SK-N-SH treated with all-trans-retinoic acid at 6 μM for 48 hours (cell line): ENCODE results near the gene ADAMTS17.

Experiments used
- ATAC-seq: fragments of 200-7000 bp; cut with Tn5 transposase; 3 replicates; pipeline ENCODE4 v1.9.1; 2020; ENCODE audit warnings: mild to moderate bottlenecking, moderate library complexity
- ARNTL ChIP-seq: fragments of 450-650 bp; formaldehyde crosslinking; IDR thresholded peaks from 2 replicates; pipeline ENCODE4 v1.5.0; 2020; ENCODE audit warnings: low read depth, mild to moderate bottlenecking, moderate library complexity, borderline replicate concordance
- BACH2 ChIP-seq: fragments of 250-450 bp; sonication (Bioruptor Pico); IDR thresholded peaks from 2 replicates; pipeline ENCODE4 v1.9.0; 2021; ENCODE audit warnings: mild to moderate bottlenecking, borderline replicate concordance
- CSDC2 ChIP-seq: fragments of 250-450 bp; sonication (Bioruptor Pico); IDR thresholded peaks from 2 replicates; pipeline ENCODE4 v1.5.0; 2020; ENCODE audit warnings: mild to moderate bottlenecking, moderate library complexity
- ESRRG ChIP-seq: fragments of 250-450 bp; sonication (Bioruptor Pico); IDR thresholded peaks from 2 replicates; pipeline ENCODE4 v1.6.1; 2021; ENCODE audit warnings: mild to moderate bottlenecking
- ISL1 ChIP-seq: fragments of 250-450 bp; sonication (Bioruptor Pico); IDR thresholded peaks from 2 replicates; pipeline ENCODE4 v2.1.2; 2022; ENCODE audit warnings: mild to moderate bottlenecking, moderate library complexity
- OSR1 ChIP-seq: fragments of 250-450 bp; sonication (Bioruptor Pico); IDR thresholded peaks from 2 replicates; pipeline ENCODE4 v1.8.0; 2022; ENCODE audit warnings: moderate library complexity, mild to moderate bottlenecking, inconsistent platforms
- PPARA ChIP-seq: fragments of 250-450 bp; sonication (Bioruptor Pico); IDR thresholded peaks from 2 replicates; pipeline ENCODE4 v1.5.0; 2020; ENCODE audit warnings: mild to moderate bottlenecking, borderline replicate concordance
- RARB ChIP-seq: fragments of 250-450 bp; sonication (Bioruptor Pico); IDR thresholded peaks from 2 replicates; pipeline ENCODE4 v1.8.0; 2021; ENCODE audit warnings: mild to moderate bottlenecking, moderate library complexity
- SNAI2 ChIP-seq: fragments of 250-450 bp; sonication (Bioruptor Pico); IDR thresholded peaks from 2 replicates; pipeline ENCODE4 v1.5.0; 2020; ENCODE audit warnings: mild to moderate bottlenecking, moderate library complexity
- TOX ChIP-seq: fragments of 250-450 bp; sonication (Bioruptor Pico); IDR thresholded peaks from 2 replicates; pipeline ENCODE4 v1.8.0; 2021; ENCODE audit warnings: mild to moderate bottlenecking, moderate library complexity, borderline replicate concordance
- ZC3H10 ChIP-seq: fragments of 250-450 bp; sonication (Bioruptor Pico); IDR thresholded peaks from 2 replicates; pipeline ENCODE4 v1.5.1; 2021; ENCODE audit warnings: mild to moderate bottlenecking, moderate library complexity
- ZFP3 ChIP-seq: fragments of 250-450 bp; sonication (Bioruptor Pico); IDR thresholded peaks from 2 replicates; pipeline ENCODE4 v1.5.0; 2020; ENCODE audit warnings: mild to moderate bottlenecking, moderate library complexity
- ZFP30 ChIP-seq: fragments of 450-650 bp; formaldehyde crosslinking; IDR thresholded peaks from 2 replicates; pipeline ENCODE4 v1.5.0; 2022; ENCODE audit warnings: mild to moderate bottlenecking, moderate library complexity
- ZNF565 ChIP-seq: fragments of 450-650 bp; formaldehyde crosslinking; conservative IDR thresholded peaks from 2 replicates; pipeline ENCODE4 v1.5.0; 2020; ENCODE audit warnings: low read depth, mild to moderate bottlenecking, moderate library complexity
- ZNF70 ChIP-seq: fragments of 450-650 bp; formaldehyde crosslinking; IDR thresholded peaks from 2 replicates; pipeline ENCODE4 v1.5.0; 2020; ENCODE audit warnings: mild to moderate bottlenecking, moderate library complexity
- TF ChIP-seq, protein P1 (sequence below): fragments of 250-450 bp; sonication (Bioruptor Pico); IDR thresholded peaks from 2 replicates; pipeline ENCODE4 v1.5.1; 2020; ENCODE audit warnings: low read depth, mild to moderate bottlenecking, moderate library complexity
- TF ChIP-seq, protein P2 (sequence below): fragments of 250-450 bp; sonication (Bioruptor Pico); IDR thresholded peaks from 2 replicates; pipeline ENCODE4 v1.8.0; 2021; ENCODE audit warnings: low read depth, mild to moderate bottlenecking, moderate library complexity, borderline replicate concordance
- TF ChIP-seq, protein P3 (sequence below): fragments of 250-450 bp; sonication (Bioruptor Pico); IDR thresholded peaks from 2 replicates; pipeline ENCODE4 v1.5.0; 2020; ENCODE audit warnings: mild to moderate bottlenecking, moderate library complexity
- TF ChIP-seq, protein P4 (sequence below): fragments of 250-450 bp; sonication (Bioruptor Pico); IDR thresholded peaks from 2 replicates; pipeline ENCODE4 v1.8.0; 2020; ENCODE audit warnings: mild to moderate bottlenecking, moderate library complexity, borderline replicate concordance
- TF ChIP-seq, protein P5 (sequence below): fragments of 250-450 bp; sonication (Bioruptor Pico); IDR thresholded peaks from 2 replicates; pipeline ENCODE4 v1.5.1; 2021; ENCODE audit warnings: mild to moderate bottlenecking, moderate library complexity

The ADAMTS17 gene

DNA sequence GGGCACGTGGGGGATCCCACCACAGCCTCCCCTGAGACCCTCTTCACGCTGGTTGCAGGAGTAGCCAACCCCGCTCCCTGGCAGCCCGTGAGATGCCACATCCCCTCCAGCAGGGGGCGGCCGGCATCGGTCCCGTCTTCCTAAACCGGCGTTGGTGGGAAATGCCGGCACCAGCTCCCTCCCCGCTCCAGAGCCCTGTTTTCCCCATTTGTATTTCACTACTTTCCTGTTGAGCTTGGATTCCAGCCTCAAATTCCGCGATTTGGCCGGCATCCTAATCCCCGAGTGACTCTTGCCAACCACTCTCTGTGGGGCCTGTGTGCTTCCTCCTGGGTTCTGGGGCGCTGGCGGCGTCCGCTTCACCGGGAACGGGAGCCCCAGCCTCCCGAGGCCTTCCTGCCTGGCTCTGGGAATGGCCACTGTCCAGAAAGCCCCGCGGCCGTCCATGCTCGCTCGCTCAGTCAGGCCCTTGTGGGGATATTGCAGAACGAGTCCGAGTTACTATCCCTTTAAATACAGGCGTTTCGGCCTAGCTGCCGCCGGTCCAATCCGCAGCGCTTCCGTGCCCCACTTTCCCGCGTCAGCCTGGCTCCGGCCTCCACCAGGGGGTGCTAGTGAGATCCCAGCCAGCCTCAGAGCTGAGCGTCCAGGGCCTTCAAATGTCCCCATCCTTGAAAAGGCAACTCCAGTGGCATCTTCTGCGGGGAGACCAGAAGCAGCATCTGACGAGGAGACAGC, 8.1 kb upstream of the ADAMTS17 start:
- peak; percentile 93 for ATAC-seq
- TF ChIP-seq SNAI2 (CRISPR knock-in tag) (no peak), PPARA (CRISPR knock-in tag) (no peak), ZNF565 (CRISPR knock-in tag) (no peak), ESRRG (CRISPR knock-in tag) (no peak), CSDC2 (CRISPR knock-in tag) (no peak), ZC3H10 (CRISPR knock-in tag) (no peak), BACH2 (no peak), ZFP30 (CRISPR knock-in tag) (no peak), ARNTL (CRISPR knock-in tag) (no peak), ISL1 (CRISPR knock-in tag) (no peak), ZNF70 (CRISPR knock-in tag) (no peak), TOX (CRISPR knock-in tag) (no peak)
- TF ChIP-seq, protein P1, sequence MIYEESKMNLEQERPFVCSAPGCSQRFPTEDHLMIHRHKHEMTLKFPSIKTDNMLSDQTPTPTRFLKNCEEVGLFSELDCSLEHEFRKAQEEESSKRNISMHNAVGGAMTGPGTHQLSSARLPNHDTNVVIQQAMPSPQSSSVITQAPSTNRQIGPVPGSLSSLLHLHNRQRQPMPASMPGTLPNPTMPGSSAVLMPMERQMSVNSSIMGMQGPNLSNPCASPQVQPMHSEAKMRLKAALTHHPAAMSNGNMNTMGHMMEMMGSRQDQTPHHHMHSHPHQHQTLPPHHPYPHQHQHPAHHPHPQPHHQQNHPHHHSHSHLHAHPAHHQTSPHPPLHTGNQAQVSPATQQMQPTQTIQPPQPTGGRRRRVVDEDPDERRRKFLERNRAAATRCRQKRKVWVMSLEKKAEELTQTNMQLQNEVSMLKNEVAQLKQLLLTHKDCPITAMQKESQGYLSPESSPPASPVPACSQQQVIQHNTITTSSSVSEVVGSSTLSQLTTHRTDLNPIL (CRISPR knock-in tag), result no peak
- TF ChIP-seq, protein P2, sequence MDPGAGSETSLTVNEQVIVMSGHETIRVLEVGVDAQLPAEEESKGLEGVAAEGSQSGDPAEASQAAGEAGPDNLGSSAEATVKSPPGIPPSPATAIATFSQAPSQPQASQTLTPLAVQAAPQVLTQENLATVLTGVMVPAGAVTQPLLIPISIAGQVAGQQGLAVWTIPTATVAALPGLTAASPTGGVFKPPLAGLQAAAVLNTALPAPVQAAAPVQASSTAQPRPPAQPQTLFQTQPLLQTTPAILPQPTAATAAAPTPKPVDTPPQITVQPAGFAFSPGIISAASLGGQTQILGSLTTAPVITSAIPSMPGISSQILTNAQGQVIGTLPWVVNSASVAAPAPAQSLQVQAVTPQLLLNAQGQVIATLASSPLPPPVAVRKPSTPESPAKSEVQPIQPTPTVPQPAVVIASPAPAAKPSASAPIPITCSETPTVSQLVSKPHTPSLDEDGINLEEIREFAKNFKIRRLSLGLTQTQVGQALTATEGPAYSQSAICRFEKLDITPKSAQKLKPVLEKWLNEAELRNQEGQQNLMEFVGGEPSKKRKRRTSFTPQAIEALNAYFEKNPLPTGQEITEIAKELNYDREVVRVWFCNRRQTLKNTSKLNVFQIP (CRISPR knock-in tag), result no peak
- TF ChIP-seq, protein P3, sequence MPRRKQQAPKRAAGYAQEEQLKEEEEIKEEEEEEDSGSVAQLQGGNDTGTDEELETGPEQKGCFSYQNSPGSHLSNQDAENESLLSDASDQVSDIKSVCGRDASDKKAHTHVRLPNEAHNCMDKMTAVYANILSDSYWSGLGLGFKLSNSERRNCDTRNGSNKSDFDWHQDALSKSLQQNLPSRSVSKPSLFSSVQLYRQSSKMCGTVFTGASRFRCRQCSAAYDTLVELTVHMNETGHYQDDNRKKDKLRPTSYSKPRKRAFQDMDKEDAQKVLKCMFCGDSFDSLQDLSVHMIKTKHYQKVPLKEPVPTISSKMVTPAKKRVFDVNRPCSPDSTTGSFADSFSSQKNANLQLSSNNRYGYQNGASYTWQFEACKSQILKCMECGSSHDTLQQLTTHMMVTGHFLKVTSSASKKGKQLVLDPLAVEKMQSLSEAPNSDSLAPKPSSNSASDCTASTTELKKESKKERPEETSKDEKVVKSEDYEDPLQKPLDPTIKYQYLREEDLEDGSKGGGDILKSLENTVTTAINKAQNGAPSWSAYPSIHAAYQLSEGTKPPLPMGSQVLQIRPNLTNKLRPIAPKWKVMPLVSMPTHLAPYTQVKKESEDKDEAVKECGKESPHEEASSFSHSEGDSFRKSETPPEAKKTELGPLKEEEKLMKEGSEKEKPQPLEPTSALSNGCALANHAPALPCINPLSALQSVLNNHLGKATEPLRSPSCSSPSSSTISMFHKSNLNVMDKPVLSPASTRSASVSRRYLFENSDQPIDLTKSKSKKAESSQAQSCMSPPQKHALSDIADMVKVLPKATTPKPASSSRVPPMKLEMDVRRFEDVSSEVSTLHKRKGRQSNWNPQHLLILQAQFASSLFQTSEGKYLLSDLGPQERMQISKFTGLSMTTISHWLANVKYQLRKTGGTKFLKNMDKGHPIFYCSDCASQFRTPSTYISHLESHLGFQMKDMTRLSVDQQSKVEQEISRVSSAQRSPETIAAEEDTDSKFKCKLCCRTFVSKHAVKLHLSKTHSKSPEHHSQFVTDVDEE (CRISPR knock-in tag), result no peak

DNA sequence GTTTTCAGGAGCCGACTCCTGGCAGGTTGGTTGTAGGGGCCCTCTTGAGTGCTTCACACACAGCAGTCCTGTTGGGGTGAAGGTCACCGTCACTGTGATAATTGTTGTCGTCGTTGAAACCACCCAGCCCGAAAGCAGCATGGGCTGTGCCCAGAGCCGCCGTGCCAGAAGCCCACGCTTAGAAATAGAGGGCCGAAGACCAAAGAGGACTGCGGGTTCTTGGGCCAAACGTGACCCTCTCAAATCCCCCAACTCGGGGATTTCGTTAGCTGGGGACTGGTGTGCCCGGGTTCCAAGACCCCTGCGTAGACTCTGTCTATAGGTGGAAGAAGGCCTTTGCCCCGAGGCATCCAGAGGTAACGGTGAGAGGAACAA, 7.5 kb upstream of the ADAMTS17 start:
- TF ChIP-seq ZNF70 (CRISPR knock-in tag) (no peak), TOX (CRISPR knock-in tag) (no peak), ISL1 (CRISPR knock-in tag) (no peak), PPARA (CRISPR knock-in tag) (no peak), BACH2 (no peak), SNAI2 (CRISPR knock-in tag) (no peak), ZFP3 (CRISPR knock-in tag) (no peak), ZC3H10 (CRISPR knock-in tag) (no peak), ARNTL (CRISPR knock-in tag) (no peak), RARB (CRISPR knock-in tag) (no peak), ESRRG (CRISPR knock-in tag) (no peak), ZFP30 (CRISPR knock-in tag) (no peak), CSDC2 (CRISPR knock-in tag) (no peak), OSR1 (CRISPR knock-in tag) (no peak)
- TF ChIP-seq, protein P2 (CRISPR knock-in tag), result no peak
- TF ChIP-seq, protein P1 (CRISPR knock-in tag), result no peak
- TF ChIP-seq, protein P3 (CRISPR knock-in tag), result no peak
- TF ChIP-seq, protein P4, sequence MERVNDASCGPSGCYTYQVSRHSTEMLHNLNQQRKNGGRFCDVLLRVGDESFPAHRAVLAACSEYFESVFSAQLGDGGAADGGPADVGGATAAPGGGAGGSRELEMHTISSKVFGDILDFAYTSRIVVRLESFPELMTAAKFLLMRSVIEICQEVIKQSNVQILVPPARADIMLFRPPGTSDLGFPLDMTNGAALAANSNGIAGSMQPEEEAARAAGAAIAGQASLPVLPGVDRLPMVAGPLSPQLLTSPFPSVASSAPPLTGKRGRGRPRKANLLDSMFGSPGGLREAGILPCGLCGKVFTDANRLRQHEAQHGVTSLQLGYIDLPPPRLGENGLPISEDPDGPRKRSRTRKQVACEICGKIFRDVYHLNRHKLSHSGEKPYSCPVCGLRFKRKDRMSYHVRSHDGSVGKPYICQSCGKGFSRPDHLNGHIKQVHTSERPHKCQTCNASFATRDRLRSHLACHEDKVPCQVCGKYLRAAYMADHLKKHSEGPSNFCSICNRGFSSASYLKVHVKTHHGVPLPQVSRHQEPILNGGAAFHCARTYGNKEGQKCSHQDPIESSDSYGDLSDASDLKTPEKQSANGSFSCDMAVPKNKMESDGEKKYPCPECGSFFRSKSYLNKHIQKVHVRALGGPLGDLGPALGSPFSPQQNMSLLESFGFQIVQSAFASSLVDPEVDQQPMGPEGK (CRISPR knock-in tag), result no peak
- TF ChIP-seq, protein P5, sequence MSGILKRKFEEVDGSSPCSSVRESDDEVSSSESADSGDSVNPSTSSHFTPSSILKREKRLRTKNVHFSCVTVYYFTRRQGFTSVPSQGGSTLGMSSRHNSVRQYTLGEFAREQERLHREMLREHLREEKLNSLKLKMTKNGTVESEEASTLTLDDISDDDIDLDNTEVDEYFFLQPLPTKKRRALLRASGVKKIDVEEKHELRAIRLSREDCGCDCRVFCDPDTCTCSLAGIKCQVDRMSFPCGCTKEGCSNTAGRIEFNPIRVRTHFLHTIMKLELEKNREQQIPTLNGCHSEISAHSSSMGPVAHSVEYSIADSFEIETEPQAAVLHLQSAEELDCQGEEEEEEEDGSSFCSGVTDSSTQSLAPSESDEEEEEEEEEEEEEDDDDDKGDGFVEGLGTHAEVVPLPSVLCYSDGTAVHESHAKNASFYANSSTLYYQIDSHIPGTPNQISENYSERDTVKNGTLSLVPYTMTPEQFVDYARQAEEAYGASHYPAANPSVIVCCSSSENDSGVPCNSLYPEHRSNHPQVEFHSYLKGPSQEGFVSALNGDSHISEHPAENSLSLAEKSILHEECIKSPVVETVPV (CRISPR knock-in tag), result no peak
- ATAC-seq, result no peak
